GM23338 (cell line): Measurements from ENCODE around the gene DPT.

Experiments
- EZH2 ChIP-seq: fragments of 200-600 bp; sonication (generic); IDR thresholded peaks from one replicate; pipeline ENCODE4 v1.8.0; 2017; ENCODE audit warnings: antibody characterized with exemption, mild to moderate bottlenecking, low read depth; ENCODE audit not compliant: unreplicated experiment
- EZH2phosphoT487 ChIP-seq: fragments of 200-600 bp; sonication (generic); IDR thresholded peaks from one replicate; pipeline ENCODE4 v1.8.1; 2018; ENCODE audit warnings: antibody characterized with exemption; ENCODE audit not compliant: unreplicated experiment
- POLR2AphosphoS5 ChIP-seq: IDR thresholded peaks from 2 replicates; pipeline ENCODE4 v1.6.1; 2016; ENCODE audit warnings: antibody characterized with exemption, low read depth
- ZNF114 ChIP-seq: fragments of 250-450 bp; sonication (Bioruptor Pico); IDR thresholded peaks from 2 replicates; pipeline ENCODE4 v1.5.0; 2020; ENCODE audit warnings: mild to moderate bottlenecking, moderate library complexity
- TF ChIP-seq, protein P1 (sequence below), 2 experiments: fragments of 200-600 bp in 1 of 2; sonication (generic) in 1 of 2; conservative IDR thresholded peaks; 2 replicates each; pipeline versions ENCODE4 v1.5.1 to v1.6.1; 2016 to 2017; ENCODE audit warnings: antibody characterized with exemption in 2 of 2, low read depth in 2 of 2, mild to moderate bottlenecking in 2 of 2, moderate library complexity in 1 of 2
- TF ChIP-seq, protein P2 (sequence below): fragments of 250-450 bp; sonication (Bioruptor Pico); IDR thresholded peaks from 2 replicates; pipeline ENCODE4 v1.5.0; 2020; ENCODE audit warnings: mild to moderate bottlenecking, moderate library complexity

DNA sequence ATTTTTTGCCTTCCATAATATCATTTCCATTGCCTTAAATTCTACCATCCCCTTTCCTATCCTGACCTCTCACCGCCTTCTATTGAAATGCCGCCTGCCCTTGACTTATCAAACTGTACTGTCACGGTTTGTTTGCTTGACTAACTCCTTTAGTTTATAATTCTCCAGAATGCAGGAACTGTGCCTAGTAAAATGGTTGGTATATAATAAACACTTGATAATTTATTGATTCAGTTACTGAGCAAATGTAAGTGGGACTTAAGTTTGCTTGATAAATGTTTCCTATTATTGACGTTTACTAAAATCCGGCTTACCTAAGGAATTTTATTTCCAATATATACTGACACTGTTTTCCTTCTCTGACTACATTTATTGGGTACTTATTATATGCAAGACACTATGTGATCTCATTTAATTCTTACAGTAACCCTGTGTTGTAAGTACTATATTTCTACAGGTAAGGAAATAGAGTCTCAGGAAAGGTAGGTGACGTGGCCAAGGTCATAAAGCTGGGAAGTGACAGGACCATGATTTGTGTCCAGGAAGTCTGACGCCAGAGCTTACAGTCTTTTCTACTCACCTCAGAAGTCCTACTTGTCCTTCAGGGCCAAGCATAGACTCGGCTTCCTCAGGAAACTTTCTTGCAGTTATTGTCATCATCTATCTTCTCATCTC, 35.7 kb downstream of the DPT start:
- TF ChIP-seq POLR2AphosphoS5 = no peak
- TF ChIP-seq, protein P1, sequence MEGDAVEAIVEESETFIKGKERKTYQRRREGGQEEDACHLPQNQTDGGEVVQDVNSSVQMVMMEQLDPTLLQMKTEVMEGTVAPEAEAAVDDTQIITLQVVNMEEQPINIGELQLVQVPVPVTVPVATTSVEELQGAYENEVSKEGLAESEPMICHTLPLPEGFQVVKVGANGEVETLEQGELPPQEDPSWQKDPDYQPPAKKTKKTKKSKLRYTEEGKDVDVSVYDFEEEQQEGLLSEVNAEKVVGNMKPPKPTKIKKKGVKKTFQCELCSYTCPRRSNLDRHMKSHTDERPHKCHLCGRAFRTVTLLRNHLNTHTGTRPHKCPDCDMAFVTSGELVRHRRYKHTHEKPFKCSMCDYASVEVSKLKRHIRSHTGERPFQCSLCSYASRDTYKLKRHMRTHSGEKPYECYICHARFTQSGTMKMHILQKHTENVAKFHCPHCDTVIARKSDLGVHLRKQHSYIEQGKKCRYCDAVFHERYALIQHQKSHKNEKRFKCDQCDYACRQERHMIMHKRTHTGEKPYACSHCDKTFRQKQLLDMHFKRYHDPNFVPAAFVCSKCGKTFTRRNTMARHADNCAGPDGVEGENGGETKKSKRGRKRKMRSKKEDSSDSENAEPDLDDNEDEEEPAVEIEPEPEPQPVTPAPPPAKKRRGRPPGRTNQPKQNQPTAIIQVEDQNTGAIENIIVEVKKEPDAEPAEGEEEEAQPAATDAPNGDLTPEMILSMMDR (conservative IDR thresholded peaks at IDR 0.05; ENCODE audit: low read depth in 2 of 2) = no peak
- TF ChIP-seq EZH2 = no peak
- no peak for TF ChIP-seq EZH2phosphoT487
- no peak for TF ChIP-seq ZNF114 (CRISPR knock-in tag)
- TF ChIP-seq, protein P2, sequence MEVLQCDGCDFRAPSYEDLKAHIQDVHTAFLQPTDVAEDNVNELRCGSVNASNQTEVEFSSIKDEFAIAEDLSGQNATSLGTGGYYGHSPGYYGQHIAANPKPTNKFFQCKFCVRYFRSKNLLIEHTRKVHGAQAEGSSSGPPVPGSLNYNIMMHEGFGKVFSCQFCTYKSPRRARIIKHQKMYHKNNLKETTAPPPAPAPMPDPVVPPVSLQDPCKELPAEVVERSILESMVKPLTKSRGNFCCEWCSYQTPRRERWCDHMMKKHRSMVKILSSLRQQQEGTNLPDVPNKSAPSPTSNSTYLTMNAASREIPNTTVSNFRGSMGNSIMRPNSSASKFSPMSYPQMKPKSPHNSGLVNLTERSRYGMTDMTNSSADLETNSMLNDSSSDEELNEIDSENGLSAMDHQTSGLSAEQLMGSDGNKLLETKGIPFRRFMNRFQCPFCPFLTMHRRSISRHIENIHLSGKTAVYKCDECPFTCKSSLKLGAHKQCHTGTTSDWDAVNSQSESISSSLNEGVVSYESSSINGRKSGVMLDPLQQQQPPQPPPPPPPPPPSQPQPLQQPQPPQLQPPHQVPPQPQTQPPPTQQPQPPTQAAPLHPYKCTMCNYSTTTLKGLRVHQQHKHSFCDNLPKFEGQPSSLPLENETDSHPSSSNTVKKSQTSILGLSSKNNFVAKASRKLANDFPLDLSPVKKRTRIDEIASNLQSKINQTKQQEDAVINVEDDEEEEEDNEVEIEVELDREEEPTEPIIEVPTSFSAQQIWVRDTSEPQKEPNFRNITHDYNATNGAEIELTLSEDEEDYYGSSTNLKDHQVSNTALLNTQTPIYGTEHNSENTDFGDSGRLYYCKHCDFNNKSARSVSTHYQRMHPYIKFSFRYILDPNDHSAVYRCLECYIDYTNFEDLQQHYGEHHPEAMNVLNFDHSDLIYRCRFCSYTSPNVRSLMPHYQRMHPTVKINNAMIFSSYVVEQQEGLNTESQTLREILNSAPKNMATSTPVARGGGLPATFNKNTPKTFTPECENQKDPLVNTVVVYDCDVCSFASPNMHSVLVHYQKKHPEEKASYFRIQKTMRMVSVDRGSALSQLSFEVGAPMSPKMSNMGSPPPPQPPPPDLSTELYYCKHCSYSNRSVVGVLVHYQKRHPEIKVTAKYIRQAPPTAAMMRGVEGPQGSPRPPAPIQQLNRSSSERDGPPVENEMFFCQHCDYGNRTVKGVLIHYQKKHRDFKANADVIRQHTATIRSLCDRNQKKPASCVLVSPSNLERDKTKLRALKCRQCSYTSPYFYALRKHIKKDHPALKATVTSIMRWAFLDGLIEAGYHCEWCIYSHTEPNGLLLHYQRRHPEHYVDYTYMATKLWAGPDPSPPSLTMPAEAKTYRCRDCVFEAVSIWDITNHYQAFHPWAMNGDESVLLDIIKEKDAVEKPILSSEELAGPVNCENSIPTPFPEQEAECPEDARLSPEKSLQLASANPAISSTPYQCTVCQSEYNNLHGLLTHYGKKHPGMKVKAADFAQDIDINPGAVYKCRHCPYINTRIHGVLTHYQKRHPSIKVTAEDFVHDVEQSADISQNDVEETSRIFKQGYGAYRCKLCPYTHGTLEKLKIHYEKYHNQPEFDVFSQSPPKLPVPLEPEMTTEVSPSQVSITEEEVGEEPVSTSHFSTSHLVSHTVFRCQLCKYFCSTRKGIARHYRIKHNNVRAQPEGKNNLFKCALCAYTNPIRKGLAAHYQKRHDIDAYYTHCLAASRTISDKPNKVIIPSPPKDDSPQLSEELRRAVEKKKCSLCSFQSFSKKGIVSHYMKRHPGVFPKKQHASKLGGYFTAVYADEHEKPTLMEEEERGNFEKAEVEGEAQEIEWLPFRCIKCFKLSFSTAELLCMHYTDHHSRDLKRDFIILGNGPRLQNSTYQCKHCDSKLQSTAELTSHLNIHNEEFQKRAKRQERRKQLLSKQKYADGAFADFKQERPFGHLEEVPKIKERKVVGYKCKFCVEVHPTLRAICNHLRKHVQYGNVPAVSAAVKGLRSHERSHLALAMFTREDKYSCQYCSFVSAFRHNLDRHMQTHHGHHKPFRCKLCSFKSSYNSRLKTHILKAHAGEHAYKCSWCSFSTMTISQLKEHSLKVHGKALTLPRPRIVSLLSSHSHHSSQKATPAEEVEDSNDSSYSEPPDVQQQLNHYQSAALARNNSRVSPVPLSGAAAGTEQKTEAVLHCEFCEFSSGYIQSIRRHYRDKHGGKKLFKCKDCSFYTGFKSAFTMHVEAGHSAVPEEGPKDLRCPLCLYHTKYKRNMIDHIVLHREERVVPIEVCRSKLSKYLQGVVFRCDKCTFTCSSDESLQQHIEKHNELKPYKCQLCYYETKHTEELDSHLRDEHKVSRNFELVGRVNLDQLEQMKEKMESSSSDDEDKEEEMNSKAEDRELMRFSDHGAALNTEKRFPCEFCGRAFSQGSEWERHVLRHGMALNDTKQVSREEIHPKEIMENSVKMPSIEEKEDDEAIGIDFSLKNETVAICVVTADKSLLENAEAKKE (CRISPR knock-in tag) = no peak
